Ovary (tissue), 3 donors: ENCODE measurements around the gene FABP6.

Experiments used
- EP300 ChIP-seq: sonication (generic); formaldehyde crosslinking; IDR thresholded peaks from one replicate; pipeline ENCODE4 v1.6.1; 2017; ENCODE audit warnings: antibody characterized with exemption
- POLR2A ChIP-seq: fragments of 450-650 bp; IDR thresholded peaks from one replicate; pipeline ENCODE4 v1.6.1; 2017; ENCODE audit warnings: antibody characterized with exemption, mild to moderate bottlenecking, moderate library complexity
- TF ChIP-seq, protein P1 (sequence below), 3 donors: fragments of 450-650 bp in 2 of 3; fragments of 200-600 bp in 1 of 3; IDR thresholded peaks; one replicate each; pipeline versions ENCODE4 v1.5.1 to v1.8.0; 2016 to 2022; ENCODE audit warnings: antibody characterized with exemption in 3 of 3, mild to moderate bottlenecking in 1 of 3
- donor health status: DM: no; HTN: no; CAD: no.

DNA sequence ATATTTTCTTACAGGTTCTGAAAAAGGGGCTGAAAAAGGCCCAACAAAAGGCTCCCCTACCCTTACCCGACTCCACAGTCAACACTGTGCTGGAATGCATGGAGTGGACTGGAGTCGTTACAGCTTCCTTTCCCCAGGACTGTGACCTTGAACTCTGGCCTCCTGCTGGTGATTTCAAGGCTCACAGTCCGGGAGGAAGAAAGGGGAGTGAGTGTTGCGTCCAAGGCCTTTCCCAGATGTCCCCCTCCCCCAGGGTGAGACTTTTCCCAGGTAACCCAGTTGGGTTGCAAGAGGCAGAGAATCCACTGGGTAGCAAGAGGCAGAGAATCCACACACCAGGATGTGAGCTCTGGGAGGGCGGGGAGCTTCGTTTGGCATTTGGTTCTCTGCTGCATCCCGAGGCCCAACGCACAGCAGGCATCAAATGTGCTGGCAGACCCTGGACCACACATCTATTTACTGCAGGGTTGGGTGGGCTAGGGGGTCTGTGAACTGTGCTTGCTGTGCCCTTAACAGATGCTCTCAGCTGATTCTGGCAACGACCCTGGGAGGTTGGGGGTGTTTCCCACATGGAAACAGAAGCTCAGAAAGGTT lies 37.5 kb downstream of the FABP6 start:
- no peak for TF ChIP-seq POLR2A
- TF ChIP-seq, protein P1, sequence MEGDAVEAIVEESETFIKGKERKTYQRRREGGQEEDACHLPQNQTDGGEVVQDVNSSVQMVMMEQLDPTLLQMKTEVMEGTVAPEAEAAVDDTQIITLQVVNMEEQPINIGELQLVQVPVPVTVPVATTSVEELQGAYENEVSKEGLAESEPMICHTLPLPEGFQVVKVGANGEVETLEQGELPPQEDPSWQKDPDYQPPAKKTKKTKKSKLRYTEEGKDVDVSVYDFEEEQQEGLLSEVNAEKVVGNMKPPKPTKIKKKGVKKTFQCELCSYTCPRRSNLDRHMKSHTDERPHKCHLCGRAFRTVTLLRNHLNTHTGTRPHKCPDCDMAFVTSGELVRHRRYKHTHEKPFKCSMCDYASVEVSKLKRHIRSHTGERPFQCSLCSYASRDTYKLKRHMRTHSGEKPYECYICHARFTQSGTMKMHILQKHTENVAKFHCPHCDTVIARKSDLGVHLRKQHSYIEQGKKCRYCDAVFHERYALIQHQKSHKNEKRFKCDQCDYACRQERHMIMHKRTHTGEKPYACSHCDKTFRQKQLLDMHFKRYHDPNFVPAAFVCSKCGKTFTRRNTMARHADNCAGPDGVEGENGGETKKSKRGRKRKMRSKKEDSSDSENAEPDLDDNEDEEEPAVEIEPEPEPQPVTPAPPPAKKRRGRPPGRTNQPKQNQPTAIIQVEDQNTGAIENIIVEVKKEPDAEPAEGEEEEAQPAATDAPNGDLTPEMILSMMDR (IDR thresholded peaks at IDR 0.05), result no peak
- TF ChIP-seq EP300, result no peak
